ENCODE results near the gene IL17RB.

Gene IL17RB

DNA sequence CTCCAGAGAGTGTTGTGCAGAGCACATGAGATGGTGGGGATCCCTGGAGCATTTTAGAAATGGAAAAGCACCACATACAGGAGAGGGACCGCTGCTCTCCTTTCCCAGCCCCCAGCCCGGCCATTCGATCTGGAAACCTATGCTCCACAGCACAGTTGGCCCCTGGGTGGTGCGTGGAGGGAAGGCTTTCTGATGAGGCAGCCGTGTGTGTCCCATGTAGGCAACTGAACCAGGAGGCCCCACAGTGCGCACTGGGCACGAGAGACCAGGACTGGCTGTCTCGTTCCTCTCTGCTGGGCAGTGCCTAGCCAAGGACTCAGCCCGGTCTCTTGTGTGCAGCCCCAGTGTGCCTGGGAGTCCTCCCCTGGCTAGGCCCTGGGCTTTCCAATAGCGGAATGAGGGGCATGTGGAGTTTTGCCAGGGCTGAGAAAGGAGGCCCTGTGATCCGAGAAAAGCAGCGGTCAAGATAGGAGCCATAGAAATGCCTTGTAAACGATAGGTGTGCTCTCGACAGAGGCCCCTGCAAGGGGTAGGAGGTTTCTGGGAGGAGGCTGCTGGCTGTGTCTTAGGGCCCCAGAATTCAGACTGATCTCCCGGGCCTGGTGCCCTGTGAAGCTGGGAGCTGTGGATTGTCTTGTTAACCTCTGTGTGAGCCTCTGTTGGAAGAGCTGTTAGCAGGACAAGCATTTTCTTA, 39.1 kb upstream of the IL17RB start:
- TF ChIP-seq CTCF (IDR thresholded peaks at IDR 0.05; ENCODE audit: borderline replicate concordance, insufficient read depth, low read depth, low read length): no peak
- no peak overlapping the region for H3K4me3 ChIP-seq (ENCODE audit: low read depth, low read length)

GRCh38 chr3:53808496-53808895, 37.9 kb upstream of the IL17RB start:
- H3K4me3 ChIP-seq (ENCODE audit: low read depth, low read length): no peak overlapping the region
- TF ChIP-seq CTCF (IDR thresholded peaks at IDR 0.05; ENCODE audit: borderline replicate concordance, insufficient read depth, low read depth, low read length): no peak

DNA sequence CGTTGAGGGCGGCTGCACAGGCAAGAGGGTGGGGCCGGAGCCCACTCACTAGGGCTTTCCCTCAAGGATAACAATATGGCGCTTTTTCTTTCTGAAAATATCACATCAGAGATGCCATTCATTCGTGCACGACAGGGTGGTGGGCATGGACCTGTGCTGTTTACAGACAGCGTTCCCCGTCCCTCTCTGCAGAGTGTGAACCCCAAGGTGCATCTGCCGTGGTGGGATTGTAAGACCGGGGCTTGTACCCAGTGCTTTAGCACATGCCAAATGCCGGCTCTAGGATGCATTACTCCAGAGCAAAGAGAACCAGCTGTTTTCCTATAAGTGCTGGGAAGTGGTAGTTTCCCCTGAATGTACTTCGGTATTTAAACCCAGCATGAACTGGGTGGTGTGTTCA, 37.1 kb upstream of the IL17RB start:
- no peak overlapping the region for H3K4me3 ChIP-seq (ENCODE audit: low read depth, low read length)
- no peak for TF ChIP-seq CTCF (IDR thresholded peaks at IDR 0.05; ENCODE audit: borderline replicate concordance, insufficient read depth, low read depth, low read length)

DNA sequence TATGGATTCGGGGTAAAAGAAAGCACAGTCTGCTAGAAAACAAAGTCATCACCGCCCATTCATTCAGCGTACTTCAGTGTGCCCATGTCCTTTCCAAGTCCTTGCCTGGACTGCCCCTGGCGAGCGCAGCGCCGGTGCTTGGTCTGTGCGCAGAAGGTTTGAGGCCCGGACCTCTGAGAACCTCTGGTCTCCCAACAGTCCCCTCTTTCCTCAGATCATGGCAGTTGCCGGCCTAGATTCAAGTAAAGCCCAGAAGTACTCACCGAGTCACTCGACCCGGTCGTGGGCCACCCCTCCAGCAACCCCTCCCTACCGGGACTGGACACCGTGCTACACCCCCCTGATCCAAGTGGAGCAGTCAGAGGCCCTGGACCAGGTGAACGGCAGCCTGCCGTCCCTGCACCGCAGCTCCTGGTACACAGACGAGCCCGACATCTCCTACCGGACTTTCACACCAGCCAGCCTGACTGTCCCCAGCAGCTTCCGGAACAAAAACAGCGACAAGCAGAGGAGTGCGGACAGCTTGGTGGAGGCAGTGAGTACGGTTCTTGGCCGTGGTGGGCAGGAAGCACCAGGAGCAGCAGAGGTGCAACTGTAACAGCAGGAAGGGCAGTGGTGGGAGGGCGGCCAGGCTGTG, 36.5 kb upstream of the IL17RB start:
- no peak overlapping the region for H3K4me3 ChIP-seq (ENCODE audit: low read depth, low read length)
- no peak for TF ChIP-seq CTCF (IDR thresholded peaks at IDR 0.05; ENCODE audit: borderline replicate concordance, insufficient read depth, low read depth, low read length)

- TF ChIP-seq CTCF (IDR thresholded peaks at IDR 0.05; ENCODE audit: borderline replicate concordance, insufficient read depth, low read depth, low read length): no peak
- H3K4me3 ChIP-seq (ENCODE audit: low read depth, low read length): no peak overlapping the region
These were observed 35.0 kb upstream of the IL17RB start for GRCh38 chr3:53811143-53811927.

- H3K4me3 ChIP-seq (ENCODE audit: low read depth, low read length): no peak overlapping the region
- 0 out of 2 replicates have a peak, but pooled peaks have one; percentile 7 for TF ChIP-seq CTCF (IDR thresholded peaks at IDR 0.05; ENCODE audit: borderline replicate concordance, insufficient read depth, low read depth, low read length)
These were observed 33.9 kb upstream of the IL17RB start for GRCh38 chr3:53812434-53812833.

Measured in GM12875 (cell line).